Sigmoid colon (tissue), 4 donors: Measurements from ENCODE around the gene NBEAL2.

Source experiments
- EP300 ChIP-seq, 4 donors: sonication (generic); formaldehyde crosslinking; IDR thresholded peaks; one replicate each; pipeline ENCODE4 v1.6.1; 2017; ENCODE audit warnings: antibody characterized with exemption in 4 of 4
- POLR2AphosphoS5 ChIP-seq, 4 donors: sonication (generic); formaldehyde crosslinking; IDR thresholded peaks; one replicate each; pipeline ENCODE4 v1.6.1; 2017; ENCODE audit warnings: antibody characterized with exemption in 4 of 4
- TF ChIP-seq, protein P1 (sequence below), 4 experiments: fragments of 450-650 bp in 3 of 4; fragments of 200-600 bp in 1 of 4; IDR thresholded peaks; one replicate each; pipeline ENCODE4 v1.5.1; 2016 to 2019; ENCODE audit warnings: antibody characterized with exemption in 4 of 4, mild to moderate bottlenecking in 3 of 4, moderate library complexity in 2 of 4

DNA sequence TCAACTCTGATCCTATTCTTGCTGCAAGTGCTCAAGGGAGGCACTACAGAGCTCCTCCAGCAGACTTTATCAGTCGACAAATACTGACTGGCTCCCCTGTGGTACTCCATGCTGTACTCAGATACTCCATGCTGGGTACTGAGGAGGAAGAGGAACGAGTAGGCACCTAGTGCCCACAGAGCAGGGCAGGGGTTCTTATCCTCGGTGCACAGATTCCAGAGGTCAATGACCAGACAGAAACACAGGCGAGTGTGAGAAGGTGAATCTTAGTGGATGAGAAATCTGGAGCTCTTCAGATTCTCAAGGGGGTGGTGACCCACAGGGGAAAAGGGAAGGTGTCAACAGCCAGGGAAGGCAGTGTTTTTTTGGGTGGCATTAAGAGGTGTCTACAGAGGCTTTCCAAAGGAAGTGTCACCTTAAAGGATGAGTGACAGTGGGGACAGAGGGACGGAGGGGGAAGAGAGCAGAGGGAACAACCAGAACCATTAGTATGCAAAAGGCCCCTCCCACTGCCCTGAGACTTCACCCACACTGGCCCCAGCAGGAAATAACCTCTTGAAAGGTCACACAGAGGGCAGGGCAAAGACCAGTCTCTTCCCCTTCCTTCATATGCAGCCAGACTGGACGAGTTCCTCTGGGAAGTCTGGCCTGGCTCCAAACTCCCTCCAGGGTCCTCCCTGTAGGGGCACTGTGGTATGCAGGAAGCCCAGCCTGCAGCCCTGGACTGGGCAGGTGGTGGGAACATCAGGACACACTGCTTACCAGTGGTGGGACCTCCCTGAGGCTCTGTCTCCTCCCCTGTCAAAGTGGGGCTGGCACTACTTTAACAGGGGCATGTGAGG is 30.4 kb upstream of the NBEAL2 start:
- TF ChIP-seq EP300 (IDR thresholded peaks at IDR 0.05) (no peak), POLR2AphosphoS5 (IDR thresholded peaks at IDR 0.05) (no peak)
- TF ChIP-seq, protein P1, sequence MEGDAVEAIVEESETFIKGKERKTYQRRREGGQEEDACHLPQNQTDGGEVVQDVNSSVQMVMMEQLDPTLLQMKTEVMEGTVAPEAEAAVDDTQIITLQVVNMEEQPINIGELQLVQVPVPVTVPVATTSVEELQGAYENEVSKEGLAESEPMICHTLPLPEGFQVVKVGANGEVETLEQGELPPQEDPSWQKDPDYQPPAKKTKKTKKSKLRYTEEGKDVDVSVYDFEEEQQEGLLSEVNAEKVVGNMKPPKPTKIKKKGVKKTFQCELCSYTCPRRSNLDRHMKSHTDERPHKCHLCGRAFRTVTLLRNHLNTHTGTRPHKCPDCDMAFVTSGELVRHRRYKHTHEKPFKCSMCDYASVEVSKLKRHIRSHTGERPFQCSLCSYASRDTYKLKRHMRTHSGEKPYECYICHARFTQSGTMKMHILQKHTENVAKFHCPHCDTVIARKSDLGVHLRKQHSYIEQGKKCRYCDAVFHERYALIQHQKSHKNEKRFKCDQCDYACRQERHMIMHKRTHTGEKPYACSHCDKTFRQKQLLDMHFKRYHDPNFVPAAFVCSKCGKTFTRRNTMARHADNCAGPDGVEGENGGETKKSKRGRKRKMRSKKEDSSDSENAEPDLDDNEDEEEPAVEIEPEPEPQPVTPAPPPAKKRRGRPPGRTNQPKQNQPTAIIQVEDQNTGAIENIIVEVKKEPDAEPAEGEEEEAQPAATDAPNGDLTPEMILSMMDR (IDR thresholded peaks at IDR 0.05) = no peak
